ENCODE measurements around the gene ZCWPW1.

DNA sequence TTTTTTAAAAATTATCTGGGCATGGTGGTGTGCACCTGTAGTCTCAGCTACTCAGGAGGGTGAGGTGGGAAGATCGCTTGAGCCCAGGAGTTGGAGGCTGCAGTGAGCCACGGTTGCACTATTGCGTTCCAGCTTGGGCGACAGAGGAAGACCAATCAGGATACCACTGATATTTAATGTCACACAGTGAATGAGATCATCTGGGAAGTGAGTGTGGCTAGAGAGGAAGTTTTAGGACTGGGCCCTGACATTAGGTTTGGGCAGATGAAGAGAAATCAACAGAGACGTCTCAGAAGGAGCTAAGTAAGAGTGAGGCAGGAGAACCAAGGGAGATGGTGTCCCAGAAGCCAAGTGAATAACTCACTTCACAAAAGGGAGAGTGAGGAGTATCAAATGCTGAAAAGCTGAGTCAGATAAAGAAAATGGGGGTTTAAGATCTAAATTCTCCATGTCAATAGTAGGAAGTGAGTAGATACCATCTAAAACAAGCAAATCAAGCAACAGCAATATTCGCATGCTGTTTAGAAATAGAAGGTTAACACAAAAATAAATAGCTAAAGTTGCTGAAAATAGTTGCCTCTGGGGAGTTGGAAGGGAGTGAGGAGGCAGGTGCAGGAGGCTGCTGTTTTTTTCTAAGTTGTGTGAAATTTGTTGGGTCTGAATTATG, 43.7 kb downstream of the ZCWPW1 start:
- TF ChIP-seq EZH2 (IDR thresholded peaks at IDR 0.05; ENCODE audit: low read depth): no peak
- TF ChIP-seq, protein P1, sequence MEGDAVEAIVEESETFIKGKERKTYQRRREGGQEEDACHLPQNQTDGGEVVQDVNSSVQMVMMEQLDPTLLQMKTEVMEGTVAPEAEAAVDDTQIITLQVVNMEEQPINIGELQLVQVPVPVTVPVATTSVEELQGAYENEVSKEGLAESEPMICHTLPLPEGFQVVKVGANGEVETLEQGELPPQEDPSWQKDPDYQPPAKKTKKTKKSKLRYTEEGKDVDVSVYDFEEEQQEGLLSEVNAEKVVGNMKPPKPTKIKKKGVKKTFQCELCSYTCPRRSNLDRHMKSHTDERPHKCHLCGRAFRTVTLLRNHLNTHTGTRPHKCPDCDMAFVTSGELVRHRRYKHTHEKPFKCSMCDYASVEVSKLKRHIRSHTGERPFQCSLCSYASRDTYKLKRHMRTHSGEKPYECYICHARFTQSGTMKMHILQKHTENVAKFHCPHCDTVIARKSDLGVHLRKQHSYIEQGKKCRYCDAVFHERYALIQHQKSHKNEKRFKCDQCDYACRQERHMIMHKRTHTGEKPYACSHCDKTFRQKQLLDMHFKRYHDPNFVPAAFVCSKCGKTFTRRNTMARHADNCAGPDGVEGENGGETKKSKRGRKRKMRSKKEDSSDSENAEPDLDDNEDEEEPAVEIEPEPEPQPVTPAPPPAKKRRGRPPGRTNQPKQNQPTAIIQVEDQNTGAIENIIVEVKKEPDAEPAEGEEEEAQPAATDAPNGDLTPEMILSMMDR (conservative IDR thresholded peaks at IDR 0.05): no peak
